ENCODE data around the gene ANKS1A.

Gene ANKS1A

GRCh38 chr6:35064757-35065440 lies 175.8 kb downstream of the ANKS1A start:
- in situ Hi-C loops (cut with MboI; ENCODE audit: low sequenced_read_pairs), result no loop called here

- in situ Hi-C loops (cut with MboI; ENCODE audit: low sequenced_read_pairs), result no loop called here
Measured at GRCh38 chr6:35065441-35065800, 176.4 kb downstream of the ANKS1A start.

- in situ Hi-C loops (cut with MboI; ENCODE audit: low sequenced_read_pairs), result no loop called here
Measured at GRCh38 chr6:35065870-35066269, 176.8 kb downstream of the ANKS1A start.

- in situ Hi-C loops (cut with MboI; ENCODE audit: low sequenced_read_pairs), result no loop called here
Measured at GRCh38 chr6:35067234-35067633, 178.2 kb downstream of the ANKS1A start.

GRCh38 chr6:35068206-35068605 lies 179.2 kb downstream of the ANKS1A start:
- in situ Hi-C loops (cut with MboI; ENCODE audit: low sequenced_read_pairs), result no loop called here

- in situ Hi-C loops (cut with MboI; ENCODE audit: low sequenced_read_pairs), result no loop called here
Measured at GRCh38 chr6:35068644-35069043, 179.6 kb downstream of the ANKS1A start.

- in situ Hi-C loops (cut with MboI; ENCODE audit: low sequenced_read_pairs), result no loop called here
Measured at GRCh38 chr6:35069262-35069661, 180.2 kb downstream of the ANKS1A start.

GRCh38 chr6:35070111-35070510 lies 181.1 kb downstream of the ANKS1A start:
- in situ Hi-C loops (cut with MboI; ENCODE audit: low sequenced_read_pairs), result no loop called here

GRCh38 chr6:35071347-35071994 lies 182.4 kb downstream of the ANKS1A start:
- in situ Hi-C loops (cut with MboI; ENCODE audit: low sequenced_read_pairs), result no loop called here

- in situ Hi-C loops (cut with MboI; ENCODE audit: low sequenced_read_pairs), result no loop called here
Measured at GRCh38 chr6:35072051-35072697, 183.1 kb downstream of the ANKS1A start.

GRCh38 chr6:35072698-35073055 lies 183.6 kb downstream of the ANKS1A start:
- in situ Hi-C loops (cut with MboI; ENCODE audit: low sequenced_read_pairs), result no loop called here

GRCh38 chr6:35073211-35073610 lies 184.2 kb downstream of the ANKS1A start:
- in situ Hi-C loops (cut with MboI; ENCODE audit: low sequenced_read_pairs), result no loop called here

- in situ Hi-C loops (cut with MboI; ENCODE audit: low sequenced_read_pairs), result no loop called here
Measured at GRCh38 chr6:35073766-35074471, 184.9 kb downstream of the ANKS1A start.

GRCh38 chr6:35076997-35077712 lies 188.1 kb downstream of the ANKS1A start:
- in situ Hi-C loops (cut with MboI; ENCODE audit: low sequenced_read_pairs), result no loop called here

GRCh38 chr6:35077713-35078105 lies 188.7 kb downstream of the ANKS1A start:
- in situ Hi-C loops (cut with MboI; ENCODE audit: low sequenced_read_pairs), result no loop called here

- in situ Hi-C loops (cut with MboI; ENCODE audit: low sequenced_read_pairs), result no loop called here
Measured at GRCh38 chr6:35078226-35078850, 189.3 kb downstream of the ANKS1A start.

- in situ Hi-C loops (cut with MboI; ENCODE audit: low sequenced_read_pairs), result no loop called here
Measured at GRCh38 chr6:35078896-35079295, 189.8 kb downstream of the ANKS1A start.

- in situ Hi-C loops (cut with MboI; ENCODE audit: low sequenced_read_pairs), result no loop called here
Measured at GRCh38 chr6:35079311-35080000, 190.4 kb downstream of the ANKS1A start.

- in situ Hi-C loops (cut with MboI; ENCODE audit: low sequenced_read_pairs), result no loop called here
Measured at GRCh38 chr6:35080016-35080680, 191.1 kb downstream of the ANKS1A start.

Measured in hTERT RPE-1 (cell line).